IPS DF 19.7 (cell line): Measurements from ENCODE around the gene SPATA46.
"Not testable (repeated sequence)": the region's sequence is repeated elsewhere in the genome, so short reads cannot be mapped to it uniquely, and the experiment has no call there.

Experiments used
- DNase-seq: peaks from one replicate; pipeline ENCODE4 v3.0.0-alpha.2; 2013; ENCODE audit warnings: low read depth, low spot score

Gene SPATA46, protein sequence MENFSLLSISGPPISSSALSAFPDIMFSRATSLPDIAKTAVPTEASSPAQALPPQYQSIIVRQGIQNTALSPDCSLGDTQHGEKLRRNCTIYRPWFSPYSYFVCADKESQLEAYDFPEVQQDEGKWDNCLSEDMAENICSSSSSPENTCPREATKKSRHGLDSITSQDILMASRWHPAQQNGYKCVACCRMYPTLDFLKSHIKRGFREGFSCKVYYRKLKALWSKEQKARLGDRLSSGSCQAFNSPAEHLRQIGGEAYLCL

DNA sequence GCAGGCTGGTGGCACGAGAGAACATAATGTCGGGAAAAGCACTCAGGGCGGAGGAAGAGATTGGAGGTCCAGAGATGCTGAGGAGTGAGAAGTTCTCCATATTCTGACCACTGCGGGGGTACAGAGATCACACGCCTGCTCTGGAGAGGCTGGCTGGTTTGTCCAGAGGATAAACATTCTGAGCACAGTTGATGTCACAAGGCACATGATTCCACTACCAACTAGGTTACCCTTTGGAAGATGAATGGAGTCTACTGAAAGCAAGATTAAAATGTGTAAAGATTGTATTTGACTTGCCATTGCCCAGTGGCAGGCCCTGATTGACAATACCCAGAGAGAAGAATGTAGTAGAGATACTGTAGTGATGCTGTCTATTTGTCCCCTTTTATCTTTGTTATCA is at the start of gene SPATA46:
Gene SPATA46 (minus strand): TSS at position 164 of the 400 bp plus-strand sequence. CDS start 64 bp downstream, at position 100.
- no peak for DNase-seq

- DNase-seq, result no peak
Observed at GRCh38 chr1:162422662-162423375, 46.2 kb upstream of the SPATA46 start.

- no peak for DNase-seq
Observed at GRCh38 chr1:162421258-162422164, 44.9 kb upstream of the SPATA46 start.

DNA sequence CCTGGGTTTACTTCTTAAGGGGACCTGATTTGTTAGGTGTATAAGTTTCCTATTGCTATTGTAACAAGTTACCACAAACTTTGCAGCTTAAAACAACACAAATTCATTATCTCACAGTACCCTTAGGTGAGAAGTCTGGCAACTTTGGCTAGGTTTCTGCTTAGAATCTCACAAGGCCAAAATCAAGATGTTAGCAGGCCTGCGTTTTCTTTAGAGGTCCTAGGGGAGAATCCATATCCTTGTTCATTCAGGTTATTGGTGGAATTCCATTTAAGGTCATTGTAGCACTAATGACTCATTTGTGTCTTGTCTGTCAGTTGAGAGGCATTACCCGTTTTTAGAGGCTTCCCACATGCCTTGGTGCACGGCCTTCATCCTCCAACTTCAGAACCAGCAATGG is 43.5 kb upstream of the SPATA46 start:
- DNase-seq, result no peak

GRCh38 chr1:162419450-162419931 is 42.8 kb upstream of the SPATA46 start:
- DNase-seq, result not testable (repeated sequence)

GRCh38 chr1:162418584-162418983 is 41.9 kb upstream of the SPATA46 start:
- DNase-seq, result not testable (repeated sequence)

GRCh38 chr1:162417650-162418049 is 41.0 kb upstream of the SPATA46 start:
- no peak for DNase-seq

- no peak for DNase-seq
Observed at GRCh38 chr1:162416909-162417308, 40.3 kb upstream of the SPATA46 start.

GRCh38 chr1:162416215-162416614 is 39.6 kb upstream of the SPATA46 start:
- no peak for DNase-seq

- no peak for DNase-seq
Observed at GRCh38 chr1:162412002-162412401, 35.3 kb upstream of the SPATA46 start, which contains the start of gene SH2D1B. Gene SH2D1B, minus strand, starts transcription at chr1:162412136. Its CDS starts 120 bp downstream, at chr1:162412016.

DNA sequence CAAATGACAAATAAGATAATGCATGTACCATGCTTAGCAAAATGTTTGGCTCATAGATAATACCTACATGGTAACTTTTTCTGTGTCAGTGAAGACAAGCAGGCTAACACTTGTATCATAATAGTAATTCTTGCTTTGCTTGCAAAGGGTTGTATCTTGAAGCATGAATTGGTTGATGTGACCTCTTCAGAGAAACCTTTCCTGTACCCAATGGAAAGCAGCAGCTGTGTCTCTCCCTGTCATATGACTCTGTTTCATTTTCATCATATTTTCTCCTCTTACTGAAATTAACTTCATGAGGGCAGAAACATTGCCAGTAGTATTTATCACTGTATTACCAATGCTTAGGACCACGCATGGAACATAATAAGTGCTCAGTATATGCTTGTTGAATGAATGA is 30.9 kb upstream of the SPATA46 start:
- DNase-seq, result no peak

DNA sequence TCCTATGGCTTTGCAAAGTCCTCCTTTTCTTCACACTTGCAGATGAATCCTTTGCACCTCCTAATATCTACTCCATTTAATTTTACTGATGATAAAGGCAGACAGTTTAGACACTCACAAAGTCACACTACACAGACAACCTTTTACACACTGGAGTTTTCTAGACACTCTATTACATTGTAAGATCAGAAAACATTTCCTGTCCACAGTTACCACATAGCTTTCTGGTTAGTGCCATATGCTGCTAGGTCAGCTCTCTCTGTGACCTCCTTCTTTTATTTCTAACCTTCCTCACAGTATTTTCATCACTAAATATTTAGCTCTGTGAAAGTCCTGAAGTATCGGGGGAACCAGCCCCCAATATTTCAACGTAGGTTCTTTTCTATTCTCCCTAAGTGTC is 30.2 kb upstream of the SPATA46 start:
- DNase-seq, result no peak

GRCh38 chr1:162405800-162406199 is 29.1 kb upstream of the SPATA46 start:
- DNase-seq, result no peak

DNA sequence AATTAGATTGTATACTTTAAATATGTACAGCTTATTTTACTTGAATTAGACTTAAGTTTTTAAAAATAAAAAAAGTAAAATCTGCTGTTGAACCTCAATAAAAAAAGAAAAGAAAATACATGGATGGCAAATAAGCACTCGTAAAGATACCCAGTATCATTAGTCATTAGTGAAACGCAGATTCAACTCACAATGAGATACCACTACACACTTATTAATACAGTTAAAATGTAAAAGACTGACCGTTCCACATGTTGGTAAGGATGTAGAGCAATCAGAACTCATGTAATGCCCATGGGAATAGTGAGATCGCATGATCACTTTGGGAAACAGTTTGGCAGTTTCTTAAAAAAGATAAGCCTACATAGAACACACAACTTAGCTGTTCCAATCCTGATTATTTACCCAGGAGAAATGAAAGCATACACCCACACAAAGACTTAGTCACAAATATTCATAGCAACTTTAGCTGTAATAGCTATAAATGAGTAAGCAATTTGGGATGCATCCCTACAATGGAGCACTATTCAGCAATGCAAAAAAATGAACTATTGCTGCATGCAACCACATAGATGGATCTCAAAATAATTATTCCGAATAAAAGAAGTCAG is 28.0 kb upstream of the SPATA46 start:
- DNase-seq, result no peak

DNA sequence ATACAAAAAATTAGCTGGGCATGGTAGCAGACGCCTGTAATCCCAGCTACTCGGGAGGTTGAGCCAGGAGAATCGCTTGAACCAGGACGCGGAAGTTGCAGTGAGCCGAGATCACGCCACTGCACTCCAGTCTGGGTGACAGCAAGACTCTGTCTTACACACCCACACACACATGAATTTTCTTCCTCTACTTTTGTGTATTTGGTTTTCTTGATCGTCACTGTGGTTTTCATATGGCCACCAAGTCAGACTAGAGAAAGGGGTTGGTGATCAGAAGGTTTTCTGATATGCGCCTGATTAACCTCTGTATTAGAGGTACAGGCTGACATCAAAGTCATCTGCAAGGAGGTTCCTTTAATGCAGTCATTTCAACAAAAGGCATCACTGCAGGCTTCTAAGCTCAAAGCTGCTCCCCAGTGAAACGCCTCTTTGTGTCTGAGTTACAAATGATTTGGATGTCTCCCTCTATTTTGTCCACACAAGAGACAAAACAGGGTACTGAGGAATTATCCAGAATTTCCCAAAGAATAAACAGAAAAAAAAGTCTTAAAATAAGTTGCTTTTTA is 24.2 kb upstream of the SPATA46 start:
- no peak for DNase-seq

DNA sequence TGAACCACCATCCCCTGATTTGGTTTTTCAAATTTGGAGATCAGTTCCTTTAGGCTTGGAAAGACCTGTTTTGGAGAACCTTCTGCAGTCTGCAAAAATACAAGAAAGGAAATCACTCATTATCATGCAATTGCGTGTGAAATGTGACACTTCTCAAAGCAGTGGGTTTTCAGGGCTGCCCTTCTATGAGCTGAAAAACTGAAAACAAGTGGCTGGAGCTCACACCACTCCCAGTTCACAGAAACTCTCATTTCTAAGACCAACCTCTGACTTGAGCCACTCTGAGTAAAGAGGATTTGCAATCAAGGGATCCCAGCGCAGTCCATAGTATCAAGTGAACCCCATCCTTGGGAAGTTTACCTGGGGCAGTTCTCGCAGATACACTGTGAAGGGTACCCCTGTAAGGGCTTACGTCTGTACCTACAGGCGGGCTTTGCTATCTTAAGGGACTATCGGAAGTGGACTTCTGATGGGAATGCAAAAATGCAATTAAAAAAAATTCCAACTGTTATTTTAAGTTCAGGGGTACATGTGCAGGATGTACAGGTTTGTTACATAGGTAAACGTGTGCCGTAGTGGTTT is 22.4 kb upstream of the SPATA46 start:
- DNase-seq, result no peak

- no peak for DNase-seq
Observed at GRCh38 chr1:162397943-162398560, 21.4 kb upstream of the SPATA46 start.

GRCh38 chr1:162397039-162397448 is 20.4 kb upstream of the SPATA46 start:
- no peak for DNase-seq

DNA sequence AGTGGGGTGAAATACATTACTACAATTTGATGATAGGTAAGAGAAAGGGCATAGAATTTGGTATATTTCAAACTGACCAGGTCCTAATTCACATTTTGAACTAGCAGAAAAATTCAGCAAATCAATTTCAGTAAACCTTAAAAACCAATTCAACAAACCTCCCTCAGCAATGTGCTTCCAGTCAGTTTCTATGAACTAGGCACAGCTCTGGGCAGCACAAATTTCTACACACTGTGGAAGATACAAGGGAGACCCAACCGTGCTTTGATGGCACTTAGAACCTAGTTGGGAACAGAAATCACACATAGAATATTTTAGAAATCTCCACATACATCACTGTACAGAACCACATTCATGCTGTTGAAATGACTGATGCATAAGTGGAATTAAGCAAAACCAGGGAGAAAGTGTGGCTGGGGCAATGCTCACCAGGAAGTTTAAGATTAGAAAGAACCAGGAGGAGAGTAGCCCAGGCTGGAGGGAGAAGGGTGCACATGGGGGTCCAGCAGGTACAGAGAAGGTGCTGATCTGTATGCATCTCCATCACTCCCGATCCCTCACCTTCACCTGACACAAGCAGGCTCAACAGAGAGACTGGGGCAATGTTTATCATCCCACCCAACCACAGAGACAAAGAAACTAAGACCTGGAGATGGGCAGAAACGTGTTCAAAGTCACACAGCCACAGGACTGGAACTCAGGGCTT is 19.7 kb upstream of the SPATA46 start:
- DNase-seq, result no peak
